Osteocyte (in vitro differentiated cells): ENCODE data around the gene CAP2. TPM values are rescaled to one million over a fixed set of nuclear protein-coding genes. Genes with fewer than 3 reads are reported as not detected.

Experiments
- DNase-seq: peaks from one replicate; pipeline ENCODE4 v3.0.0; 2021; ENCODE audit warnings: mixed read lengths; ENCODE audit not compliant: unreplicated experiment; ENCODE audit errors: extremely low spot score
- H3K27ac Mint-ChIP-seq: one replicate; pipeline ENCODE4 v1.8.0; 2021; ENCODE audit warnings: mild to moderate bottlenecking, mixed read lengths; ENCODE audit not compliant: unreplicated experiment
- H3K27me3 Mint-ChIP-seq: one replicate; pipeline ENCODE4 v1.8.0; 2021; ENCODE audit warnings: mixed read lengths; ENCODE audit not compliant: unreplicated experiment
- H3K36me3 Mint-ChIP-seq: one replicate; pipeline ENCODE4 v1.8.0; 2021; ENCODE audit warnings: mixed read lengths; ENCODE audit not compliant: unreplicated experiment
- H3K4me1 Mint-ChIP-seq: one replicate; pipeline ENCODE4 v1.8.0; 2021; ENCODE audit warnings: mixed read lengths; ENCODE audit not compliant: unreplicated experiment
- H3K4me3 Mint-ChIP-seq: one replicate; pipeline ENCODE4 v1.8.0; 2021; ENCODE audit warnings: mild to moderate bottlenecking, moderate library complexity, mixed read lengths; ENCODE audit not compliant: unreplicated experiment
- H3K9me3 Mint-ChIP-seq: one replicate; pipeline ENCODE4 v1.8.0; 2021; ENCODE audit warnings: mixed read lengths; ENCODE audit not compliant: unreplicated experiment
- total RNA-seq: library from RNA; stranded (reverse); gene quantifications from 2 replicates; pipeline ENCODE4 v1.2.1, GENCODE V29; 2021
- TF ChIP-seq, protein P1 (sequence below): fragments of 200-600 bp; sonication (generic); IDR thresholded peaks from 2 replicates; pipeline ENCODE4 v1.5.0; 2021; ENCODE audit warnings: antibody characterized with exemption, mild to moderate bottlenecking, moderate library complexity

Gene CAP2
- total RNA-seq, 1 donor from 2014 or later: 71.8 TPM

DNA sequence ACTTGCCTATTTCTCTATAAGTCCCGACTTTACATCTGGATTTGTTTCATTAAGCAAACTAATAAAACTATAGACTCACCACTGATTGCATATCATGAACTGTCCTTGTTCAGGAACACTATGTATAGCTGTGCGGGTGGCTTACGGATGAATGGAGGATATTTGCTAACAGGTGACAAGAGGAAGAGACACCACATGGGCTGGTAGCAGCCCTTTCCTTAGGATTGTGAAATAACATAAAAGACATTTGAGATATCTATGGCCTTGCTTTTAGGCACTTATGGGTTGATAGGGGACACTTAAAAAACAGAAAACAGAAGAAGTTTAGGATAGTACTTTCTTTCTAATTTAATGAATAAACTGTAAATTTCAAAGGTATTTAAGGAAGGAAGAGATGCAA is 5.0 kb upstream of the CAP2 start:
- Mint-ChIP-seq H3K27me3 (no peaks in the 10 kb centered on the region), H3K4me1 (peaks cover 48% of the 10 kb centered on the region), H3K36me3 (no peaks in the 10 kb centered on the region), H3K27ac (peak overlapping the region; percentile 92), H3K9me3 (no peaks in the 10 kb centered on the region), H3K4me3 (no peak overlapping the region)
- TF ChIP-seq, protein P1, sequence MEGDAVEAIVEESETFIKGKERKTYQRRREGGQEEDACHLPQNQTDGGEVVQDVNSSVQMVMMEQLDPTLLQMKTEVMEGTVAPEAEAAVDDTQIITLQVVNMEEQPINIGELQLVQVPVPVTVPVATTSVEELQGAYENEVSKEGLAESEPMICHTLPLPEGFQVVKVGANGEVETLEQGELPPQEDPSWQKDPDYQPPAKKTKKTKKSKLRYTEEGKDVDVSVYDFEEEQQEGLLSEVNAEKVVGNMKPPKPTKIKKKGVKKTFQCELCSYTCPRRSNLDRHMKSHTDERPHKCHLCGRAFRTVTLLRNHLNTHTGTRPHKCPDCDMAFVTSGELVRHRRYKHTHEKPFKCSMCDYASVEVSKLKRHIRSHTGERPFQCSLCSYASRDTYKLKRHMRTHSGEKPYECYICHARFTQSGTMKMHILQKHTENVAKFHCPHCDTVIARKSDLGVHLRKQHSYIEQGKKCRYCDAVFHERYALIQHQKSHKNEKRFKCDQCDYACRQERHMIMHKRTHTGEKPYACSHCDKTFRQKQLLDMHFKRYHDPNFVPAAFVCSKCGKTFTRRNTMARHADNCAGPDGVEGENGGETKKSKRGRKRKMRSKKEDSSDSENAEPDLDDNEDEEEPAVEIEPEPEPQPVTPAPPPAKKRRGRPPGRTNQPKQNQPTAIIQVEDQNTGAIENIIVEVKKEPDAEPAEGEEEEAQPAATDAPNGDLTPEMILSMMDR: no peak
- DNase-seq: no peak

DNA sequence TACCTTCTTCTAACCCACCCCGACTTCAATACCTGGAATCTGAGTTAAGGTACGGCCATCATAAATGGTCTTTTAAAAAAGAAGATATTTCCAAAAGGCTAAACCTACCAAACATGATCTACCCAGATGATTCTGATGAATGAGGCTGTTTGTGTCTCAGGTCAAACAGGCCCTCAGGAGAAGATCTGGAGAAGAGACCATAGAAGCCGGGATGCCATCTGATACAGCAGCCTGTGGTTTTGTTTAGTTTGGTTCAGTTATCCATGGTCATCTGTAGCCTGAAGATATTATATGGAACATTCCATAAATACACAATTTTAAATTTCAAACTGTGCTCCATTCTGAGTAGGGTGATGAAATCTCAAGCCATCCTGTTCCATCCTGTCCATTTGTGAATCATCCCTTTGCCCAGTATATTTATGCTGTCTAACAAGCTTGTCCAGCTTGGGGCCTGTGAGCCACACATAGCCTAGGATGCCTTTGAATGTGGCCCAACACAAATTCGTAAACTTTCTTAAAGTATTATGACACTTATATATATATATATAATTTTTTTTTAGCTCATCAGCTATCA is 4.0 kb upstream of the CAP2 start:
- H3K27me3 Mint-ChIP-seq: no peaks in the 10 kb centered on the region
- no peak overlapping the region for H3K4me3 Mint-ChIP-seq
- H3K9me3 Mint-ChIP-seq: no peaks in the 10 kb centered on the region
- TF ChIP-seq, protein P1: no peak
- H3K36me3 Mint-ChIP-seq: no peaks in the 10 kb centered on the region
- peaks cover 50% of the 10 kb centered on the region for H3K4me1 Mint-ChIP-seq
- peak overlapping the region; percentile 92 for H3K27ac Mint-ChIP-seq
- no peak for DNase-seq

DNA sequence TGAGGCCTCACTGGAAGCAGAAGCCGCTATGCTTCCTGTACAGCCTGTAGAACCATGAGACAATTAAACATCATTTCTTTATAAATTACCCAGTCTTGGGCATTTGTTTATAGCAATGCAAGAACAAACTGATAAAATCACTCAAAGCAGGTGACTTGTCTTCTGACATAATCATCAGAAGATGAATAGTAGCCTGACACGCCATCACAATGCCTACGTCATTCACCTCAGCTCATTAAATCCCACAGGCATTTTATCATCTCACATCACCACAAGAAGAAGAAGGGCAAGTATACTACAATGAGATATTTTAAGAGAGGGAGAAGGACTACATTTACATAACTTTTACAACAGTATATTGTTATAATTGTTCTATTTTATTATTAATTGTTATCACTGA is 3.1 kb upstream of the CAP2 start:
- Mint-ChIP-seq H3K27ac (peak overlapping the region; percentile 92), H3K4me1 (peaks cover 59% of the 10 kb centered on the region), H3K9me3 (no peaks in the 10 kb centered on the region), H3K36me3 (no peaks in the 10 kb centered on the region), H3K27me3 (no peaks in the 10 kb centered on the region), H3K4me3 (no peak overlapping the region)
- TF ChIP-seq, protein P1: no peak
- no peak for DNase-seq

DNA sequence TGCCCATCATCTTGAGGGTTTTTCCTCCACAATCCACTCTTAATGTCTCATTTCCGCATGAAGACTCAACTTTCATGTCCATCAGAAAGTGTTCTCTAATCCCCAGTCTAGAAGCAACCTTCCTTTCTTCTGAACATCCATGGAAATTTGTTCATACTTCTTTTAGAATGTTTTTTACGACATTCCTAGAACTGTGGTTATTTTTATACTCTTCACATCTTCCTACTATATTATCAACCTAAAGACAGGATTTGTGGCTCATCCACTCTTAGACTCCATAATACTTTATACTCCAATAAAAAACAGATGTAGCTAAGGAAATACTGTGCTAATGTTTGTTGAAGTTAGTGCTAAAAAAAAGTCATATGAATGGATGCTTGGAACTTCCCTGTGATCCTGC is 1.4 kb upstream of the CAP2 start:
- Mint-ChIP-seq H3K27ac (peak overlapping the region; percentile 4), H3K27me3 (no peaks in the 10 kb centered on the region), H3K4me1 (peaks cover 52% of the 10 kb centered on the region), H3K36me3 (peaks cover 6% of the 10 kb centered on the region), H3K9me3 (peaks cover 6% of the 10 kb centered on the region), H3K4me3 (no peak overlapping the region)
- TF ChIP-seq, protein P1: no peak
- no peak for DNase-seq

DNA sequence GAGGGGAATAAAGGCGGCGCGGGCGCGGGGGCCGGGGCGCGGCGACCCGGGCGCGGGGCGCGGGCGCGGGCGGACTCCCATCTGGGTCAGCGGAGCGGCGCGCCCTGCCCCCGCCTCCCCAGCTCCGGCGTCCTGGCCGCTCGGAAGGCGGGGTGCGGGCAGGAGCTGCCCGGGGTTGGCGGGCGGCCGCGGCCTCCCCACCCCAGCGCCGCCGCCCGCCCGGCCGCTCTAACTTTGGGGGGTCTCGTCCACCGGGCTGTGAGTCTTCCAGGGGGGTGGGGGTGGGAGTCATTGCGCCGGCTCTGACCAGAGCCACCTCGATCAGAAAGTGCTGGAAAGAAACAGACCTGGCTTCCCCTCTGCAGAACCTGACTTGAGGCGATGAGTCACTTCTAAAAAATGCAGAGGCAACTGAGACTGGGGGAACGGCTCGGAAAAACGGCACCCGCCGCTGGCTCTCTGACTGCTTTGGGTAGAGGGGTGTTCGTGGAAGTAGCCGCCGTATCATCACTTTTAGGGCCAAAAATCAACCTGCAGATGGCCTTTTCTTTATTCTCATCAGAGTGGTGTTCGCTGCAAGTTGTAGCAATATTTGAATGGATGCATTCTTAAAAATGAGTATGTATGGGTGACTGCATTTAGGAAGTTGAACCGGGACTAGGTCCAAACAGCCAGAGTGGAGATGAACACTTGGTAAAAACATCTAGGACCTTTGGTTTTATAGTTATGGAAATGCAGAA is 667 bp downstream of the CAP2 start:
- no peaks in the 10 kb centered on the region for H3K27me3 Mint-ChIP-seq
- TF ChIP-seq, protein P1: no peak
- peak; percentile 87 for DNase-seq
- peak overlapping the region; percentile 97 for H3K27ac Mint-ChIP-seq
- H3K9me3 Mint-ChIP-seq: peaks cover 6% of the 10 kb centered on the region
- peak overlapping the region; percentile 96 for H3K4me3 Mint-ChIP-seq
- H3K36me3 Mint-ChIP-seq: peaks cover 15% of the 10 kb centered on the region
- H3K4me1 Mint-ChIP-seq: peaks cover 57% of the 10 kb centered on the region
